Ishikawa (cell line): ENCODE data around the gene ROS1.

ENCODE experiments used
- CEBPB ChIP-seq: IDR thresholded peaks from 2 replicates; pipeline ENCODE4 v1.6.1; 2012
- CREB1 ChIP-seq: IDR thresholded peaks from 2 replicates; pipeline ENCODE4 v1.6.1; 2012; ENCODE audit warnings: low read depth
- EGR1 ChIP-seq: IDR thresholded peaks from 2 replicates; pipeline ENCODE4 v1.6.1; 2012
- EP300 ChIP-seq: IDR thresholded peaks from 2 replicates; pipeline ENCODE4 v1.6.1; 2012; ENCODE audit warnings: borderline replicate concordance
- FOXM1 ChIP-seq: IDR thresholded peaks from 2 replicates; pipeline ENCODE4 v1.6.1; 2012; ENCODE audit warnings: low read depth, borderline replicate concordance
- NFIC ChIP-seq: IDR thresholded peaks from 2 replicates; pipeline ENCODE4 v1.6.1; 2012
- RAD21 ChIP-seq: IDR thresholded peaks from 2 replicates; pipeline ENCODE4 v1.6.1; 2012; ENCODE audit warnings: low read depth
- REST ChIP-seq: IDR thresholded peaks from 2 replicates; pipeline ENCODE4 v1.6.1; 2012; ENCODE audit warnings: low read depth, mild to moderate bottlenecking
- TAF1 ChIP-seq: IDR thresholded peaks from 2 replicates; pipeline ENCODE4 v1.6.1; 2012; ENCODE audit warnings: low read depth, mild to moderate bottlenecking
- TCF12 ChIP-seq: IDR thresholded peaks from 2 replicates; pipeline ENCODE4 v1.6.1; 2012; ENCODE audit warnings: low read depth
- TEAD4 ChIP-seq: IDR thresholded peaks from 2 replicates; pipeline ENCODE4 v1.6.1; 2012
- USF1 ChIP-seq: IDR thresholded peaks from 2 replicates; pipeline ENCODE4 v1.6.1; 2012
- YY1 ChIP-seq: IDR thresholded peaks from 2 replicates; pipeline ENCODE4 v1.6.1; 2012; ENCODE audit warnings: low read depth
- ZBTB7A ChIP-seq: IDR thresholded peaks from 2 replicates; pipeline ENCODE4 v1.6.1; 2012; ENCODE audit warnings: low read depth
- TF ChIP-seq, protein P1 (sequence below): IDR thresholded peaks from 2 replicates; pipeline ENCODE4 v1.6.1; 2012

ROS1 gene

GRCh38 chr6:117263353-117263927, 162.3 kb downstream of the ROS1 start:
- TF ChIP-seq NFIC (no peak), ZBTB7A (no peak), TCF12 (no peak), USF1 (no peak), CREB1 (no peak), TEAD4 (no peak), FOXM1 (no peak), CEBPB (no peak), RAD21 (no peak), EGR1 (no peak), TAF1 (no peak), YY1 (no peak), EP300 (no peak)
- TF ChIP-seq, protein P1, sequence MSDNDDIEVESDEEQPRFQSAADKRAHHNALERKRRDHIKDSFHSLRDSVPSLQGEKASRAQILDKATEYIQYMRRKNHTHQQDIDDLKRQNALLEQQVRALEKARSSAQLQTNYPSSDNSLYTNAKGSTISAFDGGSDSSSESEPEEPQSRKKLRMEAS = no peak

DNA sequence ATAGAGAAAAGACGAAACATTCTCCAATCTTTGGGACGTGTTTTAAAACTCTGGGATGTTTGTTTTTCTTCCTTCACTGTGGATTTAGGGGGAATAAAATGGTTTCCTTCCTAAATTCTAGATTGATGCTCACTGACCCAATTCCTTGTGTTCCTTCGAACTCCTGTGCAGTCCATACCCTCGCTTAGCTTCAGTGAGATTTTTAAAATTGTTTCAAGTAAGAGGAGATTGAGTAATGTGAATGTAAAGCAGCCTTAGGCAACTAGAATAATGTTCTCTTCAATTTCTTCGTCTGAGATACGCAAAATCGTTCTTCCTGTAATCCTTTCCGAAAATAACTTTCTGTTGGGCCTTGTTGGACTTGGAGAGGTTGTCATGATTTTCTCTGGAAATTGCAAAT, 162.9 kb downstream of the ROS1 start:
- TF ChIP-seq, protein P1 = no peak
- no peak for TF ChIP-seq USF1
- no peak for TF ChIP-seq REST
- no peak for TF ChIP-seq YY1
- no peak for TF ChIP-seq TAF1
- no peak for TF ChIP-seq FOXM1
- no peak for TF ChIP-seq TCF12

GRCh38 chr6:117253785-117254184, 172.0 kb downstream of the ROS1 start:
- TF ChIP-seq, protein P1 = no peak
- TF ChIP-seq REST (no peak), CEBPB (no peak), EGR1 (no peak), TCF12 (no peak), CREB1 (no peak), YY1 (no peak), TEAD4 (no peak), FOXM1 (no peak), RAD21 (no peak), EP300 (no peak), TAF1 (no peak), ZBTB7A (no peak), USF1 (no peak), NFIC (no peak)

DNA sequence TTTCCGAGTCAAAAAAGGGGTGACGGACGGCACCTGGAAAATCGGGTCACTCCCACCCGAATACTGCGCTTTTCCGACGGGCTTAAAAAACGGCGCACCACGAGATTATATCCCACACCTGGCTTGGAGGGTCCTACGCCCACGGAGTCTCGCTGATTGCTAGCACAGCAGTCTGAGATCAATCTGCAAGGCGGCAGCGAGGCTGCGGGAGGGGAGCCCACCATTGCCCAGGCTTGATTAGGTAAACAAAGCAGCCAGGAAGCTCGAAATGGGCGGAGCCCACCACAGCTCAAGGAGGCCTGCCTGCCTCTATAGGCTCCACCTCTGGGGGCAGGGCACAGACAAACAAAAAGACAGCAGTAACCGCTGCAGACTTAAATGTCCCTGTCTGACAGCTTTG, 180.8 kb downstream of the ROS1 start:
- TF ChIP-seq YY1 = 0 out of 2 replicates have a peak, but pooled peaks have one; percentile 21
